ENCODE measurements around the gene GLT8D1.
A peak's percentile ranks its signal among the peaks of the same experiment; 100 is the strongest.

Gene GLT8D1

DNA sequence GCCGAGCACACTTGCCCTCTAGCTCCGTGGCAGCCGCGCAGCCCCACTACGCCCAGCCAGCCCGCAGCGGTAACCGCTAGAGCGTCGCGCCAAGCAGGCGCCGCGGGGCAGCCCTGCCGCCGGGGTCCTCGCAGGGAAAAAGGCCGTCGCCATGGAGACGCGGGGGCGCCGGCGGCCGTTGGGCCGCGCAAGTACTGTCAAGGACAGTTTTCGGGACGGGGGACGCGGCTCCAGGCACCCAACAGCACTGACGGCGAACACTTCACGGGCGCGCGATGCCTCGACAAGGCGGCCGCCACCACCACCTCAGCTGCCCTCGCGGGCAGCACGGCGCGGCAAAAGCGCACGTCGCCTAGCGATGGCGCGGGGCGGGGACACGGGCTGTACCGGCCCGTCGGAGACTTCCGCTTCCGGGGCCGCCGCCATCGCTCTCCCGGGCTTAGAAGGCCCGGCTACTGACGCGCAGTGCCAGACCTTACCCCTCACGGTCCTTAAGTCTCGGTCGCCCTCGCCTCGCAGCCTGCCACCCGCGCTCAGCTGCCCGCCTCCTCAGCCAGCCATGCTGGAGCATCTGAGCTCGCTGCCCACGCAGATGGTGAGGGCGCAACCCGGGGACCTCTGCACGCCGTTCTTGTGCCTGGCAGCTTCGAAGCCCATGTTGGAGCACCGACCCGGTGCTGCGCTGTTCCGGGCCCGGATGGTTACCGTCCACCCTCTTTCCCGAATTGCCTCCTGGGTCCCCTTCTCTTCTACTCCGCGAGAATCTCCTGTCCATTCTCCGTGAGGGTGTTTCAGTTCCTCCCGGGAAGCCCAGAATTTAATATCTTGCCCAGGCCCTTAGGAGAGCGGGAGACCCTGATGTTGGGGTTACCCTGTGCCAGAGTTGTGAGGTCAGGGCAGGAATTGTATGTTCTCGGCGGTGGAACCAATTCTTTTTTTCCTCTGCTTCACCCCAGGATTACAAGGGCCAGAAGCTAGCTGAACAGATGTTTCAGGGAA is at the start of gene GLT8D1, which contains the start of gene SPCS1:
Gene GLT8D1, minus strand, starts transcription at position 104 of the 999 bp plus-strand sequence. CDS start 5,331 bp downstream, outside the sequence.
Gene SPCS1, plus strand, starts transcription at position 419 of the 999 bp plus-strand sequence. Its CDS starts 141 bp downstream, at position 560.
- Histone ChIP-seq H3K4me3 (replicated peaks; ENCODE audit: low read depth, low read length) (peak within 1 kb of the TSS; percentile 77), H3K36me3 (ENCODE audit: control insufficient read depth, insufficient read depth, low read length) (no peaks in the 10 kb centered on the region; the same call in none of the 2 replicates), H3K27me3 (replicated peaks; ENCODE audit: control insufficient read depth, insufficient read depth, low read length) (no peaks in the 10 kb centered on the region)
- no peak for TF ChIP-seq CTCF (IDR thresholded peaks at IDR 0.05; ENCODE audit: insufficient read depth, low read length, poor library complexity, severe bottlenecking)
- peak; percentile 94 for DNase-seq (ENCODE audit: extremely low read depth, insufficient read length)

- TF ChIP-seq CTCF (IDR thresholded peaks at IDR 0.05; ENCODE audit: insufficient read depth, low read length, poor library complexity, severe bottlenecking) = no peak
- DNase-seq (ENCODE audit: extremely low read depth, insufficient read length) = no peak
- peaks cover 2% of the 10 kb centered on the region for H3K36me3 ChIP-seq (ENCODE audit: control insufficient read depth, insufficient read depth, low read length)
- H3K4me3 ChIP-seq (replicated peaks; ENCODE audit: low read depth, low read length) = no peak overlapping the region
- H3K27me3 ChIP-seq (replicated peaks; ENCODE audit: control insufficient read depth, insufficient read depth, low read length) = no peaks in the 10 kb centered on the region
These were observed 48.8 kb upstream of the GLT8D1 start for GRCh38 chr3:52754373-52754772.

- Histone ChIP-seq H3K36me3 (ENCODE audit: control insufficient read depth, insufficient read depth, low read length) (peaks cover 2% of the 10 kb centered on the region), H3K4me3 (replicated peaks; ENCODE audit: low read depth, low read length) (no peak overlapping the region), H3K27me3 (replicated peaks; ENCODE audit: control insufficient read depth, insufficient read depth, low read length) (no peaks in the 10 kb centered on the region)
- no peak for DNase-seq (ENCODE audit: extremely low read depth, insufficient read length)
- TF ChIP-seq CTCF (IDR thresholded peaks at IDR 0.05; ENCODE audit: insufficient read depth, low read length, poor library complexity, severe bottlenecking) = no peak
These were observed 46.6 kb upstream of the GLT8D1 start for GRCh38 chr3:52752045-52752660.

- Histone ChIP-seq H3K4me3 (replicated peaks; ENCODE audit: low read depth, low read length) (no peak overlapping the region), H3K27me3 (replicated peaks; ENCODE audit: control insufficient read depth, insufficient read depth, low read length) (no peaks in the 10 kb centered on the region), H3K36me3 (ENCODE audit: control insufficient read depth, insufficient read depth, low read length) (peaks cover 4% of the 10 kb centered on the region)
- TF ChIP-seq CTCF (IDR thresholded peaks at IDR 0.05; ENCODE audit: insufficient read depth, low read length, poor library complexity, severe bottlenecking) = no peak
- DNase-seq (ENCODE audit: extremely low read depth, insufficient read length) = no peak
These were observed 38.1 kb upstream of the GLT8D1 start for GRCh38 chr3:52743721-52744120.

GRCh38 chr3:52743152-52743551 is 37.6 kb upstream of the GLT8D1 start:
- TF ChIP-seq CTCF (IDR thresholded peaks at IDR 0.05; ENCODE audit: insufficient read depth, low read length, poor library complexity, severe bottlenecking) = no peak
- H3K4me3 ChIP-seq (replicated peaks; ENCODE audit: low read depth, low read length) = no peak overlapping the region
- DNase-seq (ENCODE audit: extremely low read depth, insufficient read length) = no peak
- no peaks in the 10 kb centered on the region for H3K27me3 ChIP-seq (replicated peaks; ENCODE audit: control insufficient read depth, insufficient read depth, low read length)
- H3K36me3 ChIP-seq (ENCODE audit: control insufficient read depth, insufficient read depth, low read length) = peaks cover 5% of the 10 kb centered on the region

All from GM06990 (cell line).